SK-N-SH (cell line): Measurements from ENCODE around the gene TKTL1.

ENCODE experiments used
- EP300 ChIP-seq, 2 experiments: IDR thresholded peaks; 2 replicates each; pipeline versions ENCODE4 v1.4.0 to v1.6.1; 2012; ENCODE audit warnings: borderline replicate concordance in 1 of 2, low read depth in 1 of 2, low read length in 1 of 2
- MAX ChIP-seq: IDR thresholded peaks from 2 replicates; pipeline ENCODE4 v1.4.0; 2012; ENCODE audit warnings: low read depth
- NFIC ChIP-seq: IDR thresholded peaks from 2 replicates; pipeline ENCODE4 v1.4.0; 2012; ENCODE audit warnings: borderline replicate concordance
- TF ChIP-seq, protein P1 (sequence below): fragments of 200-600 bp; sonication (generic); IDR thresholded peaks from 2 replicates; pipeline ENCODE4 v1.6.1; 2017; ENCODE audit warnings: antibody characterized with exemption, mild to moderate bottlenecking, moderate library complexity
- TF ChIP-seq, protein P2 (sequence below): fragments of 150-350 bp; IDR thresholded peaks from 2 replicates; pipeline ENCODE4 v1.6.1; 2016; ENCODE audit warnings: mild to moderate bottlenecking, low read depth, low read length

GRCh38 chrX:154360155-154360713 is 64.6 kb downstream of the TKTL1 start:
- TF ChIP-seq, protein P1, sequence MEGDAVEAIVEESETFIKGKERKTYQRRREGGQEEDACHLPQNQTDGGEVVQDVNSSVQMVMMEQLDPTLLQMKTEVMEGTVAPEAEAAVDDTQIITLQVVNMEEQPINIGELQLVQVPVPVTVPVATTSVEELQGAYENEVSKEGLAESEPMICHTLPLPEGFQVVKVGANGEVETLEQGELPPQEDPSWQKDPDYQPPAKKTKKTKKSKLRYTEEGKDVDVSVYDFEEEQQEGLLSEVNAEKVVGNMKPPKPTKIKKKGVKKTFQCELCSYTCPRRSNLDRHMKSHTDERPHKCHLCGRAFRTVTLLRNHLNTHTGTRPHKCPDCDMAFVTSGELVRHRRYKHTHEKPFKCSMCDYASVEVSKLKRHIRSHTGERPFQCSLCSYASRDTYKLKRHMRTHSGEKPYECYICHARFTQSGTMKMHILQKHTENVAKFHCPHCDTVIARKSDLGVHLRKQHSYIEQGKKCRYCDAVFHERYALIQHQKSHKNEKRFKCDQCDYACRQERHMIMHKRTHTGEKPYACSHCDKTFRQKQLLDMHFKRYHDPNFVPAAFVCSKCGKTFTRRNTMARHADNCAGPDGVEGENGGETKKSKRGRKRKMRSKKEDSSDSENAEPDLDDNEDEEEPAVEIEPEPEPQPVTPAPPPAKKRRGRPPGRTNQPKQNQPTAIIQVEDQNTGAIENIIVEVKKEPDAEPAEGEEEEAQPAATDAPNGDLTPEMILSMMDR, result no peak
- TF ChIP-seq EP300 (IDR thresholded peaks at IDR 0.05; ENCODE audit: borderline replicate concordance in 1 of 2, low read depth in 1 of 2, low read length in 1 of 2) (no peak), NFIC (no peak), MAX (no peak)
- TF ChIP-seq, protein P2, sequence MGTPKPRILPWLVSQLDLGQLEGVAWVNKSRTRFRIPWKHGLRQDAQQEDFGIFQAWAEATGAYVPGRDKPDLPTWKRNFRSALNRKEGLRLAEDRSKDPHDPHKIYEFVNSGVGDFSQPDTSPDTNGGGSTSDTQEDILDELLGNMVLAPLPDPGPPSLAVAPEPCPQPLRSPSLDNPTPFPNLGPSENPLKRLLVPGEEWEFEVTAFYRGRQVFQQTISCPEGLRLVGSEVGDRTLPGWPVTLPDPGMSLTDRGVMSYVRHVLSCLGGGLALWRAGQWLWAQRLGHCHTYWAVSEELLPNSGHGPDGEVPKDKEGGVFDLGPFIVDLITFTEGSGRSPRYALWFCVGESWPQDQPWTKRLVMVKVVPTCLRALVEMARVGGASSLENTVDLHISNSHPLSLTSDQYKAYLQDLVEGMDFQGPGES, result no peak
